ENCODE data around the gene CALHM1. TPM values are rescaled to one million over a fixed set of nuclear protein-coding genes. Genes with fewer than 3 reads are reported as not detected.

The CALHM1 gene
- total and polyA plus RNA-seq, 2 experiments from 2014 or later, result 0.11 TPM; not detected in 1

DNA sequence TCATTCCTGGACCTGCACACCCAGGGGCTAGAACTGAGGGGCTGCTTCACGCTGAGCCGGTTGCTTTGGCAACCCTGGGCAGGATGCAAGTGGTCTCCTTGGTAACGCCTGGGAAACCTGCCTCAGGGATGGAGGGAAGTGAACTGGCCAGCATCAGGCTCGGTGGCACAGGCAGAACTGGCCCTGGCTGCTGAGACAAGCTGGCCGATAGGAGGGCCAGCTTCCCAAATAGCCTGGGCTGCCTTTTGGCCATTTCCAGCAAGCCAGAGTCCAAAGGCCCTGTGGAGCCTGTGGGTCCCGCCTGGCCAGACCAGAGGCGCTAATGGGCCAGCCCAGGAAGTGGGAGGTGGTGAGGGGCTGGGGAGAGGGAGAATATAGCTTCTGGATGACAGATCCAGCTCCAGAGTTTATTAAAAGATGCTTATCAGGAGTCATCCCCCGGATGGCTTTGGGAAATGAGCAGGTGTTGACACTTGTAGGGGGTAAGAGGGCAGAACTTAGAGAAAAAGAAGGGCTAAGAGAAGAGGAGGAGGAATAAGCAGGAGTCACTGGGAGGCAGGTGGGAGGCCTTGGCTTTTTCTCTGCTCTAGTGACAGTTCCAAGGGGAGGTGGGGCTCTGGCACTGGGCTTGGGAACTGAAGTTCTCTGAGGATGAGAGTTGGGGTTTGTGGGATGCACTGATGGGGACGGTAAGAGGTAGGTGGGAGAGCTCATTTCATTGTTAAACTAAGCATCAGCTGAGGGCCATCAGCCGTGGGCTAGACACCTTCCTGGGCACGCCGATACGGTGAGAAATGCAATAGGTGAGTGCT, 44.4 kb upstream of the CALHM1 start:
- Histone ChIP-seq H2AFZ (no peak overlapping the region), H3K36me3 (ENCODE audit: insufficient read depth) (no peaks in the 10 kb centered on the region), H3K27ac (ENCODE audit: low read depth) (no peak overlapping the region), H3K27me3 (ENCODE audit: insufficient read depth) (no peaks in the 10 kb centered on the region), H3K9me2 (ENCODE audit: insufficient read depth) (no peaks in the 10 kb centered on the region), H3K4me1 (ENCODE audit: insufficient read depth) (no peaks in the 10 kb centered on the region), H3F3A (replicated peaks; ENCODE audit: low read depth) (no peaks in the 10 kb centered on the region), H3K79me2 (replicated peaks; ENCODE audit: insufficient read depth) (no peaks in the 10 kb centered on the region), H3K4me3 (no peak overlapping the region), H4K20me1 (replicated peaks; ENCODE audit: insufficient read depth) (no peaks in the 10 kb centered on the region), H3K4me2 (no peak overlapping the region)
- no peak overlapping the region for H3K27ac Mint-ChIP-seq
- no peaks in the 10 kb centered on the region for H3K36me3 Mint-ChIP-seq (ENCODE audit: low read depth)
- peaks cover 6% of the 10 kb centered on the region for H3K27me3 Mint-ChIP-seq (ENCODE audit: insufficient read depth, low read depth, poor library complexity)
- TF ChIP-seq EZH2 (IDR thresholded peaks at IDR 0.05; ENCODE audit: low read depth, unreplicated experiment) (no peak), STAT1 (IDR thresholded peaks at IDR 0.05; ENCODE audit: unreplicated experiment) (no peak), ZNF331 (CRISPR knock-in tag; IDR thresholded peaks at IDR 0.05; ENCODE audit: low read depth) (no peak), NANOG (IDR thresholded peaks at IDR 0.05; ENCODE audit: borderline replicate concordance) (no peak), CREB1 (CRISPR knock-in tag; IDR thresholded peaks at IDR 0.05; ENCODE audit: low read depth) (no peak), POLR2AphosphoS5 (IDR thresholded peaks at IDR 0.05; ENCODE audit: low read depth) (no peak), ZNF114 (CRISPR knock-in tag; IDR thresholded peaks at IDR 0.05) (no peak), JUNB (IDR thresholded peaks at IDR 0.05; ENCODE audit: unreplicated experiment) (no peak), EZH2phosphoT487 (IDR thresholded peaks at IDR 0.05; ENCODE audit: unreplicated experiment) (no peak)
- TF ChIP-seq, protein P1, sequence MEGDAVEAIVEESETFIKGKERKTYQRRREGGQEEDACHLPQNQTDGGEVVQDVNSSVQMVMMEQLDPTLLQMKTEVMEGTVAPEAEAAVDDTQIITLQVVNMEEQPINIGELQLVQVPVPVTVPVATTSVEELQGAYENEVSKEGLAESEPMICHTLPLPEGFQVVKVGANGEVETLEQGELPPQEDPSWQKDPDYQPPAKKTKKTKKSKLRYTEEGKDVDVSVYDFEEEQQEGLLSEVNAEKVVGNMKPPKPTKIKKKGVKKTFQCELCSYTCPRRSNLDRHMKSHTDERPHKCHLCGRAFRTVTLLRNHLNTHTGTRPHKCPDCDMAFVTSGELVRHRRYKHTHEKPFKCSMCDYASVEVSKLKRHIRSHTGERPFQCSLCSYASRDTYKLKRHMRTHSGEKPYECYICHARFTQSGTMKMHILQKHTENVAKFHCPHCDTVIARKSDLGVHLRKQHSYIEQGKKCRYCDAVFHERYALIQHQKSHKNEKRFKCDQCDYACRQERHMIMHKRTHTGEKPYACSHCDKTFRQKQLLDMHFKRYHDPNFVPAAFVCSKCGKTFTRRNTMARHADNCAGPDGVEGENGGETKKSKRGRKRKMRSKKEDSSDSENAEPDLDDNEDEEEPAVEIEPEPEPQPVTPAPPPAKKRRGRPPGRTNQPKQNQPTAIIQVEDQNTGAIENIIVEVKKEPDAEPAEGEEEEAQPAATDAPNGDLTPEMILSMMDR (conservative IDR thresholded peaks at IDR 0.05; ENCODE audit: low read depth in 2 of 2), result no peak
- TF ChIP-seq, protein P2, sequence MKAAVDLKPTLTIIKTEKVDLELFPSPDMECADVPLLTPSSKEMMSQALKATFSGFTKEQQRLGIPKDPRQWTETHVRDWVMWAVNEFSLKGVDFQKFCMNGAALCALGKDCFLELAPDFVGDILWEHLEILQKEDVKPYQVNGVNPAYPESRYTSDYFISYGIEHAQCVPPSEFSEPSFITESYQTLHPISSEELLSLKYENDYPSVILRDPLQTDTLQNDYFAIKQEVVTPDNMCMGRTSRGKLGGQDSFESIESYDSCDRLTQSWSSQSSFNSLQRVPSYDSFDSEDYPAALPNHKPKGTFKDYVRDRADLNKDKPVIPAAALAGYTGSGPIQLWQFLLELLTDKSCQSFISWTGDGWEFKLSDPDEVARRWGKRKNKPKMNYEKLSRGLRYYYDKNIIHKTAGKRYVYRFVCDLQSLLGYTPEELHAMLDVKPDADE (IDR thresholded peaks at IDR 0.05), result no peak
- TF ChIP-seq, protein P3, sequence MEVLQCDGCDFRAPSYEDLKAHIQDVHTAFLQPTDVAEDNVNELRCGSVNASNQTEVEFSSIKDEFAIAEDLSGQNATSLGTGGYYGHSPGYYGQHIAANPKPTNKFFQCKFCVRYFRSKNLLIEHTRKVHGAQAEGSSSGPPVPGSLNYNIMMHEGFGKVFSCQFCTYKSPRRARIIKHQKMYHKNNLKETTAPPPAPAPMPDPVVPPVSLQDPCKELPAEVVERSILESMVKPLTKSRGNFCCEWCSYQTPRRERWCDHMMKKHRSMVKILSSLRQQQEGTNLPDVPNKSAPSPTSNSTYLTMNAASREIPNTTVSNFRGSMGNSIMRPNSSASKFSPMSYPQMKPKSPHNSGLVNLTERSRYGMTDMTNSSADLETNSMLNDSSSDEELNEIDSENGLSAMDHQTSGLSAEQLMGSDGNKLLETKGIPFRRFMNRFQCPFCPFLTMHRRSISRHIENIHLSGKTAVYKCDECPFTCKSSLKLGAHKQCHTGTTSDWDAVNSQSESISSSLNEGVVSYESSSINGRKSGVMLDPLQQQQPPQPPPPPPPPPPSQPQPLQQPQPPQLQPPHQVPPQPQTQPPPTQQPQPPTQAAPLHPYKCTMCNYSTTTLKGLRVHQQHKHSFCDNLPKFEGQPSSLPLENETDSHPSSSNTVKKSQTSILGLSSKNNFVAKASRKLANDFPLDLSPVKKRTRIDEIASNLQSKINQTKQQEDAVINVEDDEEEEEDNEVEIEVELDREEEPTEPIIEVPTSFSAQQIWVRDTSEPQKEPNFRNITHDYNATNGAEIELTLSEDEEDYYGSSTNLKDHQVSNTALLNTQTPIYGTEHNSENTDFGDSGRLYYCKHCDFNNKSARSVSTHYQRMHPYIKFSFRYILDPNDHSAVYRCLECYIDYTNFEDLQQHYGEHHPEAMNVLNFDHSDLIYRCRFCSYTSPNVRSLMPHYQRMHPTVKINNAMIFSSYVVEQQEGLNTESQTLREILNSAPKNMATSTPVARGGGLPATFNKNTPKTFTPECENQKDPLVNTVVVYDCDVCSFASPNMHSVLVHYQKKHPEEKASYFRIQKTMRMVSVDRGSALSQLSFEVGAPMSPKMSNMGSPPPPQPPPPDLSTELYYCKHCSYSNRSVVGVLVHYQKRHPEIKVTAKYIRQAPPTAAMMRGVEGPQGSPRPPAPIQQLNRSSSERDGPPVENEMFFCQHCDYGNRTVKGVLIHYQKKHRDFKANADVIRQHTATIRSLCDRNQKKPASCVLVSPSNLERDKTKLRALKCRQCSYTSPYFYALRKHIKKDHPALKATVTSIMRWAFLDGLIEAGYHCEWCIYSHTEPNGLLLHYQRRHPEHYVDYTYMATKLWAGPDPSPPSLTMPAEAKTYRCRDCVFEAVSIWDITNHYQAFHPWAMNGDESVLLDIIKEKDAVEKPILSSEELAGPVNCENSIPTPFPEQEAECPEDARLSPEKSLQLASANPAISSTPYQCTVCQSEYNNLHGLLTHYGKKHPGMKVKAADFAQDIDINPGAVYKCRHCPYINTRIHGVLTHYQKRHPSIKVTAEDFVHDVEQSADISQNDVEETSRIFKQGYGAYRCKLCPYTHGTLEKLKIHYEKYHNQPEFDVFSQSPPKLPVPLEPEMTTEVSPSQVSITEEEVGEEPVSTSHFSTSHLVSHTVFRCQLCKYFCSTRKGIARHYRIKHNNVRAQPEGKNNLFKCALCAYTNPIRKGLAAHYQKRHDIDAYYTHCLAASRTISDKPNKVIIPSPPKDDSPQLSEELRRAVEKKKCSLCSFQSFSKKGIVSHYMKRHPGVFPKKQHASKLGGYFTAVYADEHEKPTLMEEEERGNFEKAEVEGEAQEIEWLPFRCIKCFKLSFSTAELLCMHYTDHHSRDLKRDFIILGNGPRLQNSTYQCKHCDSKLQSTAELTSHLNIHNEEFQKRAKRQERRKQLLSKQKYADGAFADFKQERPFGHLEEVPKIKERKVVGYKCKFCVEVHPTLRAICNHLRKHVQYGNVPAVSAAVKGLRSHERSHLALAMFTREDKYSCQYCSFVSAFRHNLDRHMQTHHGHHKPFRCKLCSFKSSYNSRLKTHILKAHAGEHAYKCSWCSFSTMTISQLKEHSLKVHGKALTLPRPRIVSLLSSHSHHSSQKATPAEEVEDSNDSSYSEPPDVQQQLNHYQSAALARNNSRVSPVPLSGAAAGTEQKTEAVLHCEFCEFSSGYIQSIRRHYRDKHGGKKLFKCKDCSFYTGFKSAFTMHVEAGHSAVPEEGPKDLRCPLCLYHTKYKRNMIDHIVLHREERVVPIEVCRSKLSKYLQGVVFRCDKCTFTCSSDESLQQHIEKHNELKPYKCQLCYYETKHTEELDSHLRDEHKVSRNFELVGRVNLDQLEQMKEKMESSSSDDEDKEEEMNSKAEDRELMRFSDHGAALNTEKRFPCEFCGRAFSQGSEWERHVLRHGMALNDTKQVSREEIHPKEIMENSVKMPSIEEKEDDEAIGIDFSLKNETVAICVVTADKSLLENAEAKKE (CRISPR knock-in tag; IDR thresholded peaks at IDR 0.05), result no peak
- TF ChIP-seq, protein P4, sequence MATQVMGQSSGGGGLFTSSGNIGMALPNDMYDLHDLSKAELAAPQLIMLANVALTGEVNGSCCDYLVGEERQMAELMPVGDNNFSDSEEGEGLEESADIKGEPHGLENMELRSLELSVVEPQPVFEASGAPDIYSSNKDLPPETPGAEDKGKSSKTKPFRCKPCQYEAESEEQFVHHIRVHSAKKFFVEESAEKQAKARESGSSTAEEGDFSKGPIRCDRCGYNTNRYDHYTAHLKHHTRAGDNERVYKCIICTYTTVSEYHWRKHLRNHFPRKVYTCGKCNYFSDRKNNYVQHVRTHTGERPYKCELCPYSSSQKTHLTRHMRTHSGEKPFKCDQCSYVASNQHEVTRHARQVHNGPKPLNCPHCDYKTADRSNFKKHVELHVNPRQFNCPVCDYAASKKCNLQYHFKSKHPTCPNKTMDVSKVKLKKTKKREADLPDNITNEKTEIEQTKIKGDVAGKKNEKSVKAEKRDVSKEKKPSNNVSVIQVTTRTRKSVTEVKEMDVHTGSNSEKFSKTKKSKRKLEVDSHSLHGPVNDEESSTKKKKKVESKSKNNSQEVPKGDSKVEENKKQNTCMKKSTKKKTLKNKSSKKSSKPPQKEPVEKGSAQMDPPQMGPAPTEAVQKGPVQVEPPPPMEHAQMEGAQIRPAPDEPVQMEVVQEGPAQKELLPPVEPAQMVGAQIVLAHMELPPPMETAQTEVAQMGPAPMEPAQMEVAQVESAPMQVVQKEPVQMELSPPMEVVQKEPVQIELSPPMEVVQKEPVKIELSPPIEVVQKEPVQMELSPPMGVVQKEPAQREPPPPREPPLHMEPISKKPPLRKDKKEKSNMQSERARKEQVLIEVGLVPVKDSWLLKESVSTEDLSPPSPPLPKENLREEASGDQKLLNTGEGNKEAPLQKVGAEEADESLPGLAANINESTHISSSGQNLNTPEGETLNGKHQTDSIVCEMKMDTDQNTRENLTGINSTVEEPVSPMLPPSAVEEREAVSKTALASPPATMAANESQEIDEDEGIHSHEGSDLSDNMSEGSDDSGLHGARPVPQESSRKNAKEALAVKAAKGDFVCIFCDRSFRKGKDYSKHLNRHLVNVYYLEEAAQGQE (IDR thresholded peaks at IDR 0.05; ENCODE audit: unreplicated experiment), result no peak
- no peak overlapping the region for H3K4me3 Mint-ChIP-seq
- ATAC-seq (no peak; the same call in 1 of the 3 replicates), DNase-seq (ENCODE audit: low spot score) (no peak)
- no peaks in the 10 kb centered on the region for H3K9me3 Mint-ChIP-seq
- H3K4me1 Mint-ChIP-seq, result peaks cover 9% of the 10 kb centered on the region; the same call in 2 of the 3 replicates
